Left kidney (tissue), 2 donors: ENCODE data around the gene MT2A. TPM values are rescaled to one million over a fixed set of nuclear protein-coding genes. Genes with fewer than 3 reads are reported as not detected.
A peak's percentile ranks its signal among the peaks of the same experiment; 100 is the strongest.

Source experiments
- DNase-seq: peaks from one replicate; pipeline ENCODE4 v3.0.0-alpha.2; 2013
- polyA plus RNA-seq: library from polyadenylated mRNA; unstranded; fragments of 120-200 nt; gene quantifications from one replicate; pipeline ENCODE4 v1.2.1, GENCODE V29; 2013; ENCODE audit not compliant: insufficient read length

The MT2A gene
- polyA plus RNA-seq, 1 donor, result 19.0 TPM

DNA sequence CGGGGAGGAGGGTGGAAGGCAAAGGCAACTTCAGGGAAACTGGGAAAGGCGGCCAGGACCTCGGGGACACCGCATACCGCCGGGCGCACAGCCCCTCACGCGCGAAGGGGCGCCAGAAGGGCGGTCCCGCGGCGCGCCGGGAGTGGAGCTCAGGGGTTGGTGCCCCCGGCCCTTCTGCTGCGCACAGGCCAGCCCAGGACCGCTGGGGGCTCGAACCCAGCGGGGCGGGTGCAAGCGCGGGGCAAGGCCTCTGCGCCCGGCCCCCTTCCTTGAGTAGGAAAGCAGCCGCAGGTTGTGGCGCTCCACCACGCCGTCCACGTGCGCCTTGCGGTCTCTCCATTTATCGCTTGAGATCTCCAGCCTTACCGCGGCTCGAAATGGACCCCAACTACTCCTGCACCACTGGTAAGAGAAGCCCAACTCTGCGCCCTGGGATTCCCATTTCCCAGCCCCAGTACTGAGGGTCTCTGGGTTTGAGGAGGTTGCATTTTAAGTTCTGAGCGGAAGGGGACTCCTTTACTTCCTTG lies 27.1 kb downstream of the MT2A start:
- DNase-seq, result no peak

DNA sequence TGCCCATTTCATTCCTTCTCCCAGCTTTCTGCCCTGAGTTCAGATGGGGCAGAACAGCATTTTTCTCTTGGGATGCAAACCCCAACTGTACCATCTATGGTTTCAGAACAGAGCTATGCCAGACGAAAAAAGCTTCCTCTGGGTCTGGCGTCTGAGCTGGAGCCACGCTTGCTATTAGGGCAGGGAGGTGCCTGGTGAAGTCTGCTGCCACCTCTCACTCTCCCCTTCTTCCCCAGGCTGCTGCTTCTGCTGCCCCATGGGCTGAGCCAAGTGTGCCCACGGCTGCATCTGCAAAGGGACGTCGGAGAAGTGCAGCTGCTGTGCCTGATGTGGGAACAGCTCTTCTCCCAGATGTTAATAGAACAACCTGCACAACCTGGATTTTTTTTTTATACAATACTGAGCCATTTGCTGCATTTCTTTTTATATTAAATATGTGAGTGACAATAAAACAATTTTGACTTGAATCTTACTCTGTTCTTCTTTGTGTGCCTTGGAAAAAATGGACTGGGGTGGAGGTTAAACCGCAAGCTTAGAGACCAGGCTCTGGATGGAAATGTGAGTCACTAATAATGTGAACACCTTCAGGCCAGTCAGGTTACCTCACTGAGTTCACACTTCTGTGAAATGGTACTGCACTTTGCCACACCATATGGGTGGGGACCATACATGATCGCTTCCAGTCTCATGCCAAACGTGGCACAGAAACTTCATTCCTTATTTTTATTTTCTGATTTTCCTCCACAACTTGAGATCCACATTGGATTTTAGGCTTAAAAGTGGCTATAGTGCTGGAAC lies 28.4 kb downstream of the MT2A start:
- no peak for DNase-seq

GRCh38 chr16:56637814-56638750 lies 29.7 kb downstream of the MT2A start, which contains the start of gene MT1A:
MT1A (plus strand) TSS chr16:56638666; CDS start chr16:56638739, 73 bp downstream.
- DNase-seq, result no peak

DNA sequence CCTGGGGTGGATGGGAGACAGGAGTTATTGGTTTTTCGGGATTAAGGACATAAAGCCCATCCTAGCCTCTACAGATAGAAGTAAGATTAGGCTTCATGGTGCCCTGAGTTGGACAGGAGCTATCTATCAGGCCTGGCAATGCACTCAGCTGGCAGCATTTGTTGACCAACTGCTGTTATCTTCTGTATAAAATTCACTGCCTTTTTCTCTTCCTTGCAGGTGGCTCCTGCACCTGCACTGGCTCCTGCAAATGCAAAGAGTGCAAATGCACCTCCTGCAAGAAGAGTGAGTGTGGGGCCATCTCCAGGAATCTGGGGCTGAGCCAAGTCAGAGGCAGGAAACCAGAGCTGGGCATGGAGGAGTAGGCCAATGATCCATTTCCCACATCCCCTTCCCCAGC lies 30.7 kb downstream of the MT2A start:
- DNase-seq, result no peak

DNA sequence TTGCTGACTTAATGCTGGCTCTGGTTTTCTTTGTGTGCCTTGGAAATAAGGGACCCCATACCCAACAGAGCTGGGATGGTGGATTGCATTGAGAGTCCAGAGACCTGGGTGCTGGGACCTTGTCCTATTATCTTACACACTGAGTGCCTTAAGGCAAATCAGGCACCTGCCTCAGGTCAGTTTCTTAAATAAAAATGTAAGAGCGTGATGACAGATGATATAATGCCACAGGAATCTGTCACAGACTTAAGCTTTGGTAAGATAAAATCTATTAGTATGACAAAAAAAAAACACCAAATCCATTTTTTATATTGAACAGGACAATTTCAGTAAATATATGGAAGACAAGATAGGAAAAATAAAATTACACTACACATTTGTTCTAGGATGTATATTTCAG lies 31.7 kb downstream of the MT2A start:
- DNase-seq, result no peak

DNA sequence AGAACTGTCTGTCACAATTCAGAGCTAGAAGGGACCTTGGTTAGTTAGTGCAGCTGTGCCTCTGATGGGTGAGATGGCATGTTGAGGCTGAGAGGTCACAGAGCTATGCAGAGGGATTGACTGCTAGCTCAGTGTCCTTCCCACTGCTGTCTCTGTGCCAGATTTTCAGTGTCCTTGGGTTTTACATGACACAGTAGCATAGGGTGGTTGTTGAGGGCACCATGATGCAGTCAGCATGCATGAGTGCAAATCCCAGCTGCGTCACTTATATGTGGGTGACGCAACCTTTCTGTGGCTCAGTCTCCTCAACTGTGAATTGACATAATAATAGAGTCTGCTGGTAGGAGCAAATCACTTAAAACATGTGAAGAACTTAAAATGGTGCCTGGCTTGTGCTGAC lies 32.8 kb downstream of the MT2A start:
- DNase-seq, result no peak

DNA sequence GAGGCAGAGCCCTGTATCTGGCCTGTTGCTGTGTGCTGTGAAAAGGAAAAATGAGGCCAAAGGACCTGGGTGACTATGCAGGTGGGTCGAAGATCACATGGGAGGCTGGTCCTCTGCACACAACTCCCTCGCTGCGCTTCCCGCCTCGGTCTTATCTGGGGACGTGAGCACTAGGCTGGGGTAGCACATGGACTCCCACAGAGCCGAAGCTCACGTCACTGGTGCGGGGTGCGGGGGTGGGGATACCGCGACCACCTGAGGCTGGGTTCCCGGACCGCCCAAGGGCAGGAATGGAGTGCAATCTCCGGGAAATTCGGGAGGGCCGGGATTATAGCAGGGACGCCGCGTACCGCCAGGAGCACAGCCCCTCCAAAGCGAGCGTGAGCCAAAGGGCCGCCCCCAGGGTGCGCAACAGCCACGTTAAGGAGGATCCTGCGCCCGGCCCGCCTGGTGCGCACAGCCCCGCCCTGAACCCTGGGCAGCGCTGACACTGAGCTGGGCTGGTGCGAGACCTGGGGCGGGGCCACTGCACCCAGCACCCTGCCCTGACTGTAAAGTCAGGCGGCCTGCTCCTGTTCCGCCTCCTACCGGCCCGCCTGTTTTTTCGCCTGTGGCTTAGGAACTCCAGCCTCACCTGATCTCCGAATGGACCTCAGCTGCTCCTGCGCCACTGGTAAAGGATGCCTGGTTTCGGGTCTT lies 34.8 kb downstream of the MT2A start:
- no peak for DNase-seq

GRCh38 chr16:56643833-56644232 lies 35.4 kb downstream of the MT2A start:
- no peak for DNase-seq

- no peak for DNase-seq
Measured at GRCh38 chr16:56645311-56645710, 36.9 kb downstream of the MT2A start.

DNA sequence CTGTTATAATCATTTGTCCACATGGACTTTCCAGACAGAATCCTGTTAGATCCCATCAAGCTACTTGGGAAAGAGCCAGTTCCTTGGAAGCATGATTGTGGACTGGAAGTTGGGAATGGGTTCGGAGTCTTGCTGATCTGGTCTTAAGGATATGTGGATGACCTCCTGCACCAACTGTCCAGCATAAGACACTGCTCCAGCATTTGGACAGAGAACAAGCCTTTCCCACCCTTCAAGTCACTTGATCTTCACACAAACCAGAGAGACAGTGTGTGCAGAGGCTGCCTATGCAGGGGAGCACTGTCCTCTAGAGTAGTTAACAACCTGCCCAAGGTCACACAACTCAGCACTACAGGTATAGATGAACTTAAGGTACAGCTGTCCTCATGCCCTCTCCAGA lies 37.5 kb downstream of the MT2A start:
- DNase-seq, result no peak

- no peak for DNase-seq
Measured at GRCh38 chr16:56647641-56648431, 39.5 kb downstream of the MT2A start.

- no peak for DNase-seq
Measured at GRCh38 chr16:56649271-56649670, 40.9 kb downstream of the MT2A start.

DNA sequence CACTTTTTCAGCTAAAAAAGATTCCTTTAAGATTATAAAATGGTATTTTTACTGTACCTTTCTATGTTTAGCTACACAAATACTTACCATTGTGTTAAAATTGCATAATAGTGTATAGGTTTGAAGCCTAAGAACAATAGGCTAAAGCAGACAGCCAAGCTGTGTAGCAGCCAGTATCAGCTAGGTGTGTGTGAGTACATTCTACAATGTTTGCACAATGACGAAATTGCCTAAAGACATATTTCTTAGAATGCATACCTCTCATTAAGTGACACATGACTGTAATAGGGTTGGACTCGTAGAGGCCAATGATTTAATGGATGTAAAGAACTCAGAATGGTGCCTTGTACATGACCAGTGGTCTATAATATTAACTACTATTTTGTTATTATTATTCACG lies 41.4 kb downstream of the MT2A start:
- no peak for DNase-seq

DNA sequence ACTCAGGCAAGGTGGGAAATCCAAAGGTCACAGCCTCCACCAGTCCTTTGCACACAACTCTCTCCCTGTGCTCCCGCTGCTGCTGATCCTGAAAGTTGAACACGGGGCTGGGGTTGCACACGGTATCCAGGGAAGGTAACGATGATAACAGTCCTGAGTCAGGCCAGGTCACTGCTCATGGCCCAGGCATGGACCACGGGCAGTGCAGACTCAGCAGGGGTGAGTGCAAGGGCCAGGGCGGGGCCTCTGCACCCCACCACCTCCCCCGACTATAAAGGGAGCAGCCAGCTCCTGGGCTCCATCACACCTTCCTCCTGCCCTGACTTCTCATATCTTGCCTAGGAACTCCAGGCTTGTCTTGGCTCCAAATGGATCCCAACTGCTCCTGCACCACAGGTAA lies 43.2 kb downstream of the MT2A start, which contains the start of gene MT1B:
Gene MT1B (plus strand): TSS at position 301 of the 400 bp plus-strand sequence. CDS start 68 bp downstream, at position 369.
- DNase-seq, result no peak

- DNase-seq, result no peak
Measured at GRCh38 chr16:56652600-56652999, 44.2 kb downstream of the MT2A start.

DNA sequence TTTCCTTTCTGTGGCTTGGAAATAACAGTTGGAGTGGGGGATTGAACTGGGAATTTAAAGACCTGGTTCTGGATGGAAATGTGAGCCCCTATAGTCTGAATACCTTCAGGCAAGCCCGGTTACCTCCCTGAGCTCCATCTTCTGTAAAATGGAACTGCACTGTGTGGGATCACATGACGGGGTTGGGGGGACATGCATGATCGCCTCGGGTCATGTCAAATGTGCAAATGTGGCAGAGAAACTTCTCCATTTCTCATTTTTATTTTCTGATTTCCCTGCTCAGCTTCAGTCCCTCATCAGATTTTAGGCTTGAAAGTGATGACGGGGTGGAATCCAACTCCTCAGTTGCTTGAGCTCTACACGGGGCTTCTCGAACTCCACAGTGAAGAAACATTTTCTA lies 44.8 kb downstream of the MT2A start:
- no peak for DNase-seq

DNA sequence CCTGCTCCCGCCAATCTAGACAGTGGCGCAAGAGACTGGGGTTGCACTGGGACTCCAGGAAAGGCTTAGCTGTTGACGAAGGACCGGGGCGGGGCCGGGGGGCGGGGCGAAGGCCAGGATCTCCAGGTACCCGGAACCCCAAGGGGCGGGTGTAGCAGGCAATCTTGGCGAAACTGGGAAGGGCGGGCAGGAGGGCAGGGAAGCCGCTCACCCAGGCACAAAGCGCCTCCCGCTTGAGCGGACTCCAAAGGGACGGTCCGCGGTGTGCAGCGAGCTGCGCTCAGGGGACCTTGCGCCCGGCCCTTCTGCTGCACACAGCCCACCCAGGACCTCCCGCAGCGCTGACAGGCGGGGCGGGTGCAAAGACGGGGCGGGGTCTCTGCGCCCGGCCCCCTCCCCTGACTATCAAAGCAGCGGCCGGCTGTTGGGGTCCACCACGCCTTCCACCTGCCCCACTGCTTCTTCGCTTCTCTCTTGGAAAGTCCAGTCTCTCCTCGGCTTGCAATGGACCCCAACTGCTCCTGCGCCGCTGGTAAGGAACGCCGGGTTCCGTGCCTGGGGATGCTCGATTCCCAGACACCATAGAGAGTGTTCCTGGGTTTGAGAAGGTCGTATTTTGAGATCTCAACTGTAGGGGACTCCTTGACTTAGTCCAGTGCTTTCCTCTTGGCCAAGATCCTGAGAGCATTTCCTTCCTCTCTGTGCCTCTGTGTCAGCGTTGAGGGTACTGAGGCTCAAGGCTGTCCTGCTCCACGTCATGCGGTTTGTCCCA lies 49.4 kb downstream of the MT2A start, which contains the start of gene MT1F:
Gene MT1F (plus strand): TSS at position 405 of the 772 bp plus-strand sequence. CDS start 100 bp downstream, at position 505.
- DNase-seq, result peak; percentile 64

GRCh38 chr16:56658327-56658875 lies 50.0 kb downstream of the MT2A start:
- no peak for DNase-seq
